Measurements from ENCODE around the gene PTPRN2. TPM values are rescaled to one million over a fixed set of nuclear protein-coding genes. Genes with fewer than 3 reads are reported as not detected.

The PTPRN2 gene
- total and polyA plus RNA-seq, 2 donors (not counting 3 experiments of a cell fraction or from before 2014, with no cell fraction given): 0.62 to 0.88 TPM

DNA sequence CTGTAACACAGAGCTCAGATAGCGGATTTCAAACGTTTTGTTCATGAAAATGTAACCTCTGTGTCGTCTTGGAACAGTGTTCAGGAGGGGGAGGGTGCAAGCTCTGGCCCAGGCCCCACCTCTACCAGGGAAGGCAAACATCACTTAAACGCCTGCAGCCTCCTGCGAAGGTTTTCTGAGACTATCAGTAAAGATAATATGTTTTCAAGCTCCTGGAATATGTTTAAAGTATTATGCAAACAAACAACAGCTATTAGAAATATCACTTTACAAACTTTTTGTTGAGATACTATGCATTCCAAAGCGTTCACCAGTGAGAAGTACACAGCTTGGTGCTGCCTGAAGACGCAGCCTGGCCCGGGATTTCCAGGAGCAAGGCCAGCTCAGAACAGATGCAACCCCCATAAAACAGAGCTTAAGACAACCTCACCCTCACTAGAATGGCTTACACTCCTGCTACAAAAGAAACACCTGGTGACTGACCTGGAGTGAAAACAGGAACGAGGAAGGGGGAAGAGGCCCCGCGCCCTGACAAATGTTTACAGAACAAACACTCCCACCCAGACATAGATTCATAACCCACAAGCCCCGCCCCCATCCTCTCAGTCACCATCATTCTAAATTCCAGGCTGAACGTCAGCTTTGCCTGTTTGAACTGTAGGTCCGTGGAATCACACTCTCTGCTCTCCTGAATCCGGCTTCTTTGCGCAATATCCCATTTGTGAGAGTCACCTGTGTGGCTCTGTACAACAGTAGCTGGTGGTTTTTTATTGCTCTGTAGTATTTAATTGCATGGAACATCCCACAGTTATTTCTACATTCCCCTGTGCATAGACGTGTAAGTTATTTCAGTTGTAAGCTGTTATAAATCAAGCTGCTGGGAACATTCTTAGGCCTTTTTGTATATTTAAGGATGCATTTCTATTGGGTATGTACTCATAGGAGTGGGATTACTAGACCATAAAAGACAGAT, 155.0 kb downstream of the PTPRN2 start:
- H3K9me1 ChIP-seq (replicated peaks; ENCODE audit: control insufficient read depth, extremely low read depth, insufficient read depth, low read length): no peaks in the 10 kb centered on the region
- BruUV-seq (replicated peaks): no TSS peak
- no peaks in the 10 kb centered on the region for H3K4me1 ChIP-seq (ENCODE audit: control insufficient read depth, extremely low read depth, insufficient read depth, low read length)
- DNase-seq (ENCODE audit: low read depth, low spot score): no peak
- CTCF ChIA-PET: no interaction called here
- dilution Hi-C loops (cut with MboI; ENCODE audit: extremely low pct_ligation_motif_present, low sequenced_read_pairs) (no loop called here), intact Hi-C loops (cut with micrococcal nuclease) (no loop called here)
- no peaks in the 10 kb centered on the region for H4K20me1 ChIP-seq (replicated peaks; ENCODE audit: control insufficient read depth, extremely low read depth, insufficient read depth, low read length)
- H3K4me3 ChIP-seq (replicated peaks in 1 of 3; ENCODE audit: insufficient read depth in 1 of 3, low read depth in 1 of 3, low read length in 3 of 3): no peak overlapping the region
- no peak overlapping the region for H3K9ac ChIP-seq (replicated peaks; ENCODE audit: extremely low read depth, insufficient read depth, low read length)
- FAIRE-seq: no peak
- TF ChIP-seq MYC (IDR thresholded peaks at IDR 0.05; ENCODE audit: low read depth, low read length): no peak
- no peak for TF ChIP-seq POLR2A (IDR thresholded peaks at IDR 0.05; ENCODE audit: low read depth, low read length)
- TF ChIP-seq EZH2 (IDR thresholded peaks at IDR 0.05; ENCODE audit: borderline replicate concordance, low read depth, low read length, severe bottlenecking): no peak
- no peak for TF ChIP-seq FOS (IDR thresholded peaks at IDR 0.05; ENCODE audit: borderline replicate concordance, insufficient read depth, low read length)
- TF ChIP-seq GATA2 (IDR thresholded peaks at IDR 0.05; ENCODE audit: insufficient read depth, insufficient read length, low read depth, low read length): no peak
- TF ChIP-seq, protein P1, sequence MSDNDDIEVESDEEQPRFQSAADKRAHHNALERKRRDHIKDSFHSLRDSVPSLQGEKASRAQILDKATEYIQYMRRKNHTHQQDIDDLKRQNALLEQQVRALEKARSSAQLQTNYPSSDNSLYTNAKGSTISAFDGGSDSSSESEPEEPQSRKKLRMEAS (IDR thresholded peaks at IDR 0.05; ENCODE audit: insufficient read depth, insufficient read length): no peak
- TF ChIP-seq JUN (IDR thresholded peaks at IDR 0.05; ENCODE audit: borderline replicate concordance, insufficient read depth, insufficient read length, low read depth): no peak
- no peak for TF ChIP-seq POLR2AphosphoS5 (IDR thresholded peaks at IDR 0.05; ENCODE audit: insufficient read depth, low read depth, low read length)
- TF ChIP-seq, protein P2, sequence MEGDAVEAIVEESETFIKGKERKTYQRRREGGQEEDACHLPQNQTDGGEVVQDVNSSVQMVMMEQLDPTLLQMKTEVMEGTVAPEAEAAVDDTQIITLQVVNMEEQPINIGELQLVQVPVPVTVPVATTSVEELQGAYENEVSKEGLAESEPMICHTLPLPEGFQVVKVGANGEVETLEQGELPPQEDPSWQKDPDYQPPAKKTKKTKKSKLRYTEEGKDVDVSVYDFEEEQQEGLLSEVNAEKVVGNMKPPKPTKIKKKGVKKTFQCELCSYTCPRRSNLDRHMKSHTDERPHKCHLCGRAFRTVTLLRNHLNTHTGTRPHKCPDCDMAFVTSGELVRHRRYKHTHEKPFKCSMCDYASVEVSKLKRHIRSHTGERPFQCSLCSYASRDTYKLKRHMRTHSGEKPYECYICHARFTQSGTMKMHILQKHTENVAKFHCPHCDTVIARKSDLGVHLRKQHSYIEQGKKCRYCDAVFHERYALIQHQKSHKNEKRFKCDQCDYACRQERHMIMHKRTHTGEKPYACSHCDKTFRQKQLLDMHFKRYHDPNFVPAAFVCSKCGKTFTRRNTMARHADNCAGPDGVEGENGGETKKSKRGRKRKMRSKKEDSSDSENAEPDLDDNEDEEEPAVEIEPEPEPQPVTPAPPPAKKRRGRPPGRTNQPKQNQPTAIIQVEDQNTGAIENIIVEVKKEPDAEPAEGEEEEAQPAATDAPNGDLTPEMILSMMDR (IDR thresholded peaks at IDR 0.05; ENCODE audit: extremely low read depth in 1 of 2, insufficient read depth in 1 of 2, low read depth in 1 of 2, low read length in 2 of 2): no peak
- H2AFZ ChIP-seq (ENCODE audit: low read depth, low read length): no peak overlapping the region
- H3K79me2 ChIP-seq (ENCODE audit: control insufficient read depth, insufficient read depth, low read length): no peaks in the 10 kb centered on the region
- POLR2A ChIA-PET: no interaction called here
- H3K36me3 ChIP-seq (ENCODE audit: control insufficient read depth in 2 of 2, extremely low read depth in 1 of 2, insufficient read depth in 2 of 2, low read length in 2 of 2): no peaks in the 10 kb centered on the region
- H3K27ac ChIP-seq (ENCODE audit: insufficient read depth, low read depth, low read length): no peak overlapping the region
- no peak overlapping the region for H3K4me2 ChIP-seq (ENCODE audit: insufficient read depth, low read length)
- no peaks in the 10 kb centered on the region for H3K27me3 ChIP-seq (ENCODE audit: control insufficient read depth in 2 of 2, insufficient read depth in 2 of 2, low read length in 2 of 2)
- H3K9me3 ChIP-seq (replicated peaks; ENCODE audit: control insufficient read depth, insufficient read depth, low read length): peaks cover 5% of the 10 kb centered on the region

Data from endothelial cell of umbilical vein (primary cell).